ELF-1 (cell line): Measurements from ENCODE around the gene GTF3C6.
"Not testable (repeated sequence)": the region's sequence is repeated elsewhere in the genome, so short reads cannot be mapped to it uniquely, and the experiment has no call there.

Source experiments
- DNase-seq: peaks from one replicate; pipeline ENCODE4 v3.0.0-alpha.2; 2016; ENCODE audit warnings: low read depth, low spot score

GTF3C6 gene

DNA sequence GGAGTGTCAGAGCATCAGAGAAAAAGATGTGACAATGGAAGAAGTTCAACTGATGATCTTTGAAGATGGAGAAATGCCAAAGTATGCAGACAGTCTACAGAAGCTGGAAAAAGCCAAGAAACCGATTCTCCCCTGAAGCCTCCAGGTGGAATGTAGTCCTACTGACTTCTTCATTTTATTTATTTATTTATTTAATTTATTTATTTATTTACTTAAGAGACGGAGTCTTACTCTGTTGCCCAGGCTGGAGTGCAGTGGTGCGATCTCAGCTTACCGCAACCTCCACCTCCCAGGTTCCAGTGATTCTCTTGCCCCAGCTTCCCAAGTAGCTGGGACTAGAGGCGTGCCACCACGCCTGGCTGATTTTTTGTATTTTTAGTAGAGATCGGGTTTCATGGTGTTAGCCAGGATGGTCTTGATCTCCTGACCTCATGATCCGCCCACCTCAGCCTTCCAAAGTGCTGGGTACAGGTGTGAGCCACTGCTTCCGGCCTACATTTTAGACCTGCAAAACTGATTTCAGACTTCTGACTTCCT lies 21.1 kb downstream of the GTF3C6 start:
- no peak for DNase-seq

DNA sequence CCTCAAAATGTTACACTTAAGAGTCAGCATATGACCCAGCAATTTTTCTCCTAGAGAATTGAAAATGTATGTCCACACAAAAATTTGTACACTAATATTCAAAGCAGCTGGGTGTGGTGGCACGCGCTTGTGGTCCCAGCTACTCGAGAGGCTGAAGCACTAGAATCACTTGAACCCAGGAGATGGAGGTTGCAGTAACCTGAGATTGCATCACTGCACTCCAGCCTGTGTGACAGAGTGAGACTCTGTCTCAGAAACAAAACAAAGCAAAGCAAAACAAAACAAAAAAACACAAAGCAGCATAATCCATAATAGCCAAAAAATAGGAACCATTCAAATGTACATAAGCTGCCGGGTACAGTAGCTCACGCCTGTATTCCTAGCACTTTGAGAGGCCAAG lies 21.7 kb downstream of the GTF3C6 start:
- DNase-seq, result no peak

GRCh38 chr6:110980648-110981047 lies 22.1 kb downstream of the GTF3C6 start:
- no peak for DNase-seq

- DNase-seq, result no peak
These were observed 22.7 kb downstream of the GTF3C6 start for GRCh38 chr6:110981202-110981600.

DNA sequence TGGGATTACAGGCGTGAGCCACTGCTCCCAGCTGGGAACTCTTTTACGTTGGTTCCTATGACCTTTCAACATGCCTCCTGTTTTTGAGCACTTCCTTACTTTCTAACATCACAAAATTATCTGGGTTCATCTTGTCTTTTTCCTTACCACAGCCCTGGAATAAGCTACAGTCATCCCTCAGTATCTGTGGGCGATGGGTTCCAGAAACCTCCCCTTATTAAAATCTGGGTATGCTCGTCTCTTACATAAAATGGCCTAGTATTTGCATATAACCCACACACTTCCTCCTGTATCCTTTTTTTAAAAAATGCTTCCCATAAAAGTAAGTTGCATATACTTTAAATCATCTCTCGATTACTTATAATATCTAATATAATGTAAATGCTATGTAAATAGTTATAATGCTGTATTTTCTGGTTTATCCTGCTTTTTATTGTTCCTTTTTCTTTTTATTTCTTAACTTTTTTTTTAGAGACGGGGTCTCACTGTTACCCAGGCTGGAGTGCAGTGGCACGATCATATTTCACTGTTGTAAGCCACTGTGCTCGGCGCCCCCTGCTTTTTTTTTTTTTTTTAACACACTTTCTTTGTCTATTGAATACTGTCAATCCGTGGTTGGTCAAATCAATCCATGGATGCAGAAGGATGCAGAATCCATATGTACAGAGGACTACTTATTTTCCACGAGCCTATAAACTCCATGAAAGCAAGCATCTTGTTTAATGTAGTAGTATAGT lies 32.5 kb downstream of the GTF3C6 start:
- no peak for DNase-seq

GRCh38 chr6:110996691-110997090 lies 38.2 kb downstream of the GTF3C6 start:
- DNase-seq, result no peak

DNA sequence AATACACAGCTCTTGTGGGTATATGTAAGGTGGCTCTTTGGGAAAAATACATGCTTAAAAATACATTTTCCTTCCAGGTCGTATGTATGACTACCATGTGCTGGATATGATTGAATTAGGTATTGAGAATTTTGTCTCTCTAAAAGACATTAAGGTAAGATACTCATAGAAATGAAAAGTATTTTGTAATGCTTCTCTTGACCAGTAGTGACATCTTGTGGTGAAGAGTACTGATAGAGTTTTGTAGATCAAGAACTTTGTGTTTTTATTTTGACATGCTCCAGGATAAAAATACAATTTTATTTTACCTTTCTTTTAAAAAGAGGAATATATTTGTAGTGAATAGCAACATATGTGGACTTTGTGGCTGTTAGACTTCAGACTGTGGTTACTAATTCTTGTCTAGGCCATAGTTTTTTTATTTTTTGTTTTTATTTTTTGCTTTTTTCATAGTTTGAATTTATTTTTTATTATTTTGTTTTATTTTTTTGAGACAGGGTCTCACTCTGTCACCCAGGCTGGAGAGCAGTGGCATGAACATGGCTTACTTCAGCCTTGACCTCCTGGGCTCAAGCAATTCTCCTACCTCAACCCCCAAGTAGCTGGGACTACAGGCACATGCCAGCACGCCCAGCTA lies 41.2 kb downstream of the GTF3C6 start:
- DNase-seq, result no peak

DNA sequence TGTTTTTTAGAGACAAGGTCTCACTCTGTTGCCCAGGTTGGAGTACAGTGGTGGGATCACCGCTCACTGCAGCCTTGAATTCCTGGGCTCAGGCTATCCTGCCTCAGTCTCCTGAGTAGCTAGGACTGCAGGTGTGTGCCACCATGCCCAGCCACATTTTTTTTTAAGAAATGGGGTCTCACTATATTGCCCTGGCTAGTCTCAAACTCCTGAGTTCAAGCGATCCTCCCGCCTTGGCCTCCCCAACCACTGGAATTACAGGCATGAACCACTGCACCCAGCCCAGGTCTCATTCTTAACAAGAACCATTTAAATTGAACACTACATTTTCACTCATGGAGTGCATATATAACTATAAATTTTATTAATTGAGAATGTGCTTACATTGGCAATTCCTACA lies 43.8 kb downstream of the GTF3C6 start:
- DNase-seq, result no peak

DNA sequence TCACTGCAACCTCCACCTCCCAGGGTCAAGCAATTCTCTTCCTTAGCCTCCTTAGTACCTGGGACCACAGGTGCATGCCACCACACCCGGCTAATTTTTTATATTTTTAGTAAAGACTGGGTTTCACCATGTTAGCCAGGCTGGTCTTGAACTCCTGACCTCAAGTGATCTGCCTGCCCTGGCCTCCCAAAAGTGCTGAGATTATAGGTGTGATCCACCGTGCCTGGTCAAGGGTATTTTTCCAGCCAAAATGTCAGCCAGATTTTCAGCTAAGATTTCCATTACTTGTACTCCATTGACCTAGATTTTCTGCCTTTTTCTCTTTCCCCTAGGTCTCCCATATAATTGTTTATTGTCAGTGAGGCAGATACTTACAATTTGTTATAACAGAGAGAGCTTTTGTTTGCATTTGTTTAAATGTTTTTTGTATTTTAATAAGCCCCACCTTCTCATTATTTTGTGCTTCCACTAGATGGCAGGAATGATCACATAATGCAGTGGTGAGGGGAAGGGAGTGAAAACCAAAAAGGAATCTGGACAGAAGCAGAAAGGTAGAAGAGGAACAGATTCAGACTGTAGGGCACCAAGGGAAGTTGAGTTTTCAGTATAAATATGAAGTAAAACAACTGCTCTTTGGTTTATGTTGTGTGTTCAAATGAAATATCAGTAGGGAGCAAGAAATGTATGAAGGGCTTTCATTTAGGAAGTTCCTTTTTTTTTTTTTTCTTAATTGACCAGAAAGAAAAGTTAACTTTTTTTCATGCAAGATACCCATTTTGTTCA lies 53.0 kb downstream of the GTF3C6 start:
- DNase-seq, result no peak

- no peak for DNase-seq
These were observed 53.6 kb downstream of the GTF3C6 start for GRCh38 chr6:111012143-111012452.

DNA sequence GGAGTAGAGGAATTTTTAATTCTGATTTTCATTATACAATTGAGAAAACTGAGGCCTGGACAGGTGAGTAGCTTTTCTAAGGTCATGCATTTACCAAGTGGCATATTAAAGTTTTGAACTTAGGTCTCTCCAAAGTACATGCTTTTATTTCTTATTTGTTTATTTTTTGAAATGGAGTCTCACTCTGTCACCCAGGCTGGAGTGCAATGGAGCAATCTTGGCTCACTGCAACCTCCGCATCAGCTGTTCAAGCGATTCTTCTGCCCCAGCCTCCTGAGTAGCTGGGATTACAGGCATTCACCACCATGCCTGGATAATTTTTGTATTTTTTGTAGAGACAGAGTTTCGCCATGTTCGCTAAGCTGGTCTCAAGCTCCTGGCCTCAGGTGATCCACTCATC lies 54.0 kb downstream of the GTF3C6 start:
- DNase-seq, result not testable (repeated sequence)

- no peak for DNase-seq
These were observed 54.8 kb downstream of the GTF3C6 start for GRCh38 chr6:111013144-111013915.

GRCh38 chr6:111015389-111016124 lies 57.1 kb downstream of the GTF3C6 start:
- DNase-seq, result no peak

DNA sequence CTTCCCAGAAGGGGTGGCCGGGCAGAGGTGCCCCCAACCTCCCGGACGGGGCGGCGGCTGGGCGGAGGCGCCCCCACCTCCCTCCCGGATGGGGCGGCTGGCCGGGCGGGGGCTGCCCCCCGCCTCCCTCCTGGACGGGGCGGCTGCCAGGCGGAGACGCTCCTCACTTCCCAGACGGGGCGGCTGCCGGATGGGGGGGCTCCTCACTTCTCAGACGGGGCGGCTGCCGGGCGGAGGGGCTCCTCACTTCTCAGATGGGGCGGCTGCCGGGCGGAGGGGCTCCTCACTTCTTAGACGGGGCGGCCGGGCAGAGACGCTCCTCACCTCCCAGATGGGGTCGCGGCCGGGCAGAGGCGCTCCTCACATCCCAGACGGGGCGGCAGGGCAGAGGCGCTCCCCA lies 58.7 kb downstream of the GTF3C6 start:
- not testable (repeated sequence) for DNase-seq
